ENCODE measurements around the gene MORC1.
A peak's percentile ranks its signal among the peaks of the same experiment; 100 is the strongest.

The MORC1 gene

GRCh38 chr3:109098079-109098644 is 19.8 kb downstream of the MORC1 start:
- Histone ChIP-seq H3K4me3 (ENCODE audit: insufficient read depth in 1 of 2, low read depth in 1 of 2, low read length in 2 of 2) (no peak overlapping the region), H4K91ac (ENCODE audit: low read length) (no peak overlapping the region), H2BK12ac (ENCODE audit: low read length in 2 of 2) (no peak overlapping the region), H2BK120ac (ENCODE audit: low read depth, low read length) (no peak overlapping the region), H3K27me3 (ENCODE audit: control insufficient read depth in 1 of 2, insufficient read depth in 1 of 2, low read length in 2 of 2) (no peaks in the 10 kb centered on the region), H3K36me3 (ENCODE audit: control insufficient read depth in 1 of 2, insufficient read depth in 2 of 2, low read depth in 1 of 2, low read length in 2 of 2) (no peaks in the 10 kb centered on the region), H3K9ac (ENCODE audit: low read length) (no peak overlapping the region), H3K23ac (ENCODE audit: low read length in 2 of 2) (no peak overlapping the region), H3K18ac (ENCODE audit: low read depth in 1 of 2, low read length in 2 of 2) (no peak overlapping the region), H3K4me1 (ENCODE audit: control insufficient read depth, insufficient read depth, low read depth, low read length) (no peaks in the 10 kb centered on the region), H2BK15ac (ENCODE audit: low read depth, poor library complexity, severe bottlenecking) (no peak overlapping the region), H2AK5ac (ENCODE audit: low read length, severe bottlenecking) (no peak overlapping the region), H3K27ac (ENCODE audit: low read length, poor library complexity, severe bottlenecking) (no peak overlapping the region), H2BK5ac (ENCODE audit: low read depth, low read length, poor library complexity, severe bottlenecking) (no peak overlapping the region), H3K9me3 (ENCODE audit: control insufficient read depth, low read length) (no peaks in the 10 kb centered on the region), H4K8ac (ENCODE audit: low read length) (no peak overlapping the region), H3K79me1 (replicated peaks; ENCODE audit: low read length, poor library complexity, severe bottlenecking) (no peaks in the 10 kb centered on the region), H2AFZ (ENCODE audit: low read depth, low read length) (no peak overlapping the region), H3K14ac (ENCODE audit: low read length in 2 of 2) (no peak overlapping the region), H3K4me2 (ENCODE audit: low read length, poor library complexity, severe bottlenecking) (no peak overlapping the region), H3K4ac (ENCODE audit: low read depth in 1 of 2, low read length in 2 of 2) (no peak overlapping the region)
- WGBS, result 77% methylated on average over 5 of the region's 5 CpGs
- DNase-seq, result no peak

- Histone ChIP-seq H2BK5ac (ENCODE audit: low read depth, low read length, poor library complexity, severe bottlenecking) (no peak overlapping the region), H3K4ac (ENCODE audit: low read depth in 1 of 2, low read length in 2 of 2) (no peak overlapping the region), H3K27me3 (ENCODE audit: control insufficient read depth in 1 of 2, insufficient read depth in 1 of 2, low read length in 2 of 2) (no peaks in the 10 kb centered on the region), H3K4me3 (ENCODE audit: insufficient read depth in 1 of 2, low read depth in 1 of 2, low read length in 2 of 2) (no peak overlapping the region), H3K4me1 (ENCODE audit: control insufficient read depth, insufficient read depth, low read depth, low read length) (no peaks in the 10 kb centered on the region), H2BK15ac (ENCODE audit: low read depth, poor library complexity, severe bottlenecking) (no peak overlapping the region), H2BK12ac (ENCODE audit: low read length in 2 of 2) (no peak overlapping the region), H2BK120ac (ENCODE audit: low read depth, low read length) (no peak overlapping the region), H3K36me3 (ENCODE audit: control insufficient read depth in 1 of 2, insufficient read depth in 2 of 2, low read depth in 1 of 2, low read length in 2 of 2) (no peaks in the 10 kb centered on the region), H3K9ac (ENCODE audit: low read length) (no peak overlapping the region), H4K91ac (ENCODE audit: low read length) (no peak overlapping the region), H3K23ac (ENCODE audit: low read length in 2 of 2) (no peak overlapping the region), H3K79me1 (replicated peaks; ENCODE audit: low read length, poor library complexity, severe bottlenecking) (no peaks in the 10 kb centered on the region), H2AK5ac (ENCODE audit: low read length, severe bottlenecking) (no peak overlapping the region), H3K27ac (ENCODE audit: low read length, poor library complexity, severe bottlenecking) (no peak overlapping the region), H3K9me3 (ENCODE audit: control insufficient read depth, low read length) (no peaks in the 10 kb centered on the region), H2AFZ (ENCODE audit: low read depth, low read length) (no peak overlapping the region), H4K8ac (ENCODE audit: low read length) (no peak overlapping the region), H3K4me2 (ENCODE audit: low read length, poor library complexity, severe bottlenecking) (no peak overlapping the region), H3K14ac (ENCODE audit: low read length in 2 of 2) (no peak overlapping the region), H3K18ac (ENCODE audit: low read depth in 1 of 2, low read length in 2 of 2) (no peak overlapping the region)
- no peak for DNase-seq
- WGBS, result 60% methylated on average over 1 of the region's 1 CpG
Measured at GRCh38 chr3:109095166-109095565, 22.8 kb downstream of the MORC1 start.

DNA sequence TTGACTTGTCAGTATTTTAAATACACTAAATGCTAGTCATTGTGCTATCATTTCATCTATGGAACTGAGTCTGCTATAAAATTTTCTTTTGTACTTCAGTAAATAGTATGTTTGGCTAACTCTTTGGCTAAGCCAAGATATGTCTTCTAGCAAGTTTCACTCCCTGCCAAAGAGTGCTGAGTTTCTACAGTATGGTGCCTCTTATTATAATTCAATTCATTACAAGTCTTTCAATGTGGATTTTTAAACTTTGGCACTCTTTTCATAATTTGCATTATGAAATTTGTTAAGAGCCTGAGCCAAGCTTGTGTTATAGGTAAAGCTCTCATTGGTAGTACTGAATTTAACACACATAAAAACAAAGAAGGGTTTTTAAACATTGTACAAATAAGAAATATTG is 24.4 kb downstream of the MORC1 start:
- Histone ChIP-seq H3K4me3 (ENCODE audit: insufficient read depth in 1 of 2, low read depth in 1 of 2, low read length in 2 of 2) (no peak overlapping the region), H3K4ac (ENCODE audit: low read depth in 1 of 2, low read length in 2 of 2) (no peak overlapping the region), H3K9me3 (ENCODE audit: control insufficient read depth, low read length) (no peaks in the 10 kb centered on the region), H2BK12ac (ENCODE audit: low read length in 2 of 2) (no peak overlapping the region), H3K23ac (ENCODE audit: low read length in 2 of 2) (no peak overlapping the region), H4K8ac (ENCODE audit: low read length) (no peak overlapping the region), H3K36me3 (ENCODE audit: control insufficient read depth in 1 of 2, insufficient read depth in 2 of 2, low read depth in 1 of 2, low read length in 2 of 2) (no peaks in the 10 kb centered on the region), H2BK120ac (ENCODE audit: low read depth, low read length) (no peak overlapping the region), H4K91ac (ENCODE audit: low read length) (no peak overlapping the region), H3K4me2 (ENCODE audit: low read length, poor library complexity, severe bottlenecking) (no peak overlapping the region), H2AK5ac (ENCODE audit: low read length, severe bottlenecking) (no peak overlapping the region), H3K18ac (ENCODE audit: low read depth in 1 of 2, low read length in 2 of 2) (no peak overlapping the region), H3K4me1 (ENCODE audit: control insufficient read depth, insufficient read depth, low read depth, low read length) (no peaks in the 10 kb centered on the region), H3K79me1 (replicated peaks; ENCODE audit: low read length, poor library complexity, severe bottlenecking) (no peaks in the 10 kb centered on the region), H3K27me3 (ENCODE audit: control insufficient read depth in 1 of 2, insufficient read depth in 1 of 2, low read length in 2 of 2) (no peaks in the 10 kb centered on the region), H2BK5ac (ENCODE audit: low read depth, low read length, poor library complexity, severe bottlenecking) (no peak overlapping the region), H3K9ac (ENCODE audit: low read length) (no peak overlapping the region), H3K27ac (ENCODE audit: low read length, poor library complexity, severe bottlenecking) (no peak overlapping the region), H2AFZ (ENCODE audit: low read depth, low read length) (no peak overlapping the region), H3K14ac (ENCODE audit: low read length in 2 of 2) (no peak overlapping the region), H2BK15ac (ENCODE audit: low read depth, poor library complexity, severe bottlenecking) (no peak overlapping the region)
- DNase-seq, result no peak

- no peaks in the 10 kb centered on the region for H3K79me1 ChIP-seq (replicated peaks; ENCODE audit: low read length, poor library complexity, severe bottlenecking)
- no peak overlapping the region for H3K4ac ChIP-seq (ENCODE audit: low read depth in 1 of 2, low read length in 2 of 2)
- no peak overlapping the region for H4K8ac ChIP-seq (ENCODE audit: low read length)
- no peaks in the 10 kb centered on the region for H3K9me3 ChIP-seq (ENCODE audit: control insufficient read depth, low read length)
- no peak overlapping the region for H2AK5ac ChIP-seq (ENCODE audit: low read length, severe bottlenecking)
- H4K91ac ChIP-seq (ENCODE audit: low read length), result no peak overlapping the region
- no peak overlapping the region for H2BK12ac ChIP-seq (ENCODE audit: low read length in 2 of 2)
- H3K27ac ChIP-seq (ENCODE audit: low read length, poor library complexity, severe bottlenecking), result no peak overlapping the region
- H2BK15ac ChIP-seq (ENCODE audit: low read depth, poor library complexity, severe bottlenecking), result no peak overlapping the region
- H3K23ac ChIP-seq (ENCODE audit: low read length in 2 of 2), result no peak overlapping the region
- H3K27me3 ChIP-seq (ENCODE audit: control insufficient read depth in 1 of 2, insufficient read depth in 1 of 2, low read length in 2 of 2), result no peaks in the 10 kb centered on the region
- H3K4me1 ChIP-seq (ENCODE audit: control insufficient read depth, insufficient read depth, low read depth, low read length), result no peaks in the 10 kb centered on the region
- no peak overlapping the region for H2AFZ ChIP-seq (ENCODE audit: low read depth, low read length)
- no peaks in the 10 kb centered on the region for H3K36me3 ChIP-seq (ENCODE audit: control insufficient read depth in 1 of 2, insufficient read depth in 2 of 2, low read depth in 1 of 2, low read length in 2 of 2)
- 70% methylated on average over 1 of the region's 2 CpGs for WGBS
- no peak overlapping the region for H3K9ac ChIP-seq (ENCODE audit: low read length)
- H3K4me3 ChIP-seq (ENCODE audit: insufficient read depth in 1 of 2, low read depth in 1 of 2, low read length in 2 of 2), result no peak overlapping the region
- H3K18ac ChIP-seq (ENCODE audit: low read depth in 1 of 2, low read length in 2 of 2), result no peak overlapping the region
- DNase-seq, result peak; percentile 5
- H2BK5ac ChIP-seq (ENCODE audit: low read depth, low read length, poor library complexity, severe bottlenecking), result no peak overlapping the region
- H2BK120ac ChIP-seq (ENCODE audit: low read depth, low read length), result no peak overlapping the region
- H3K14ac ChIP-seq (ENCODE audit: low read length in 2 of 2), result no peak overlapping the region
- H3K4me2 ChIP-seq (ENCODE audit: low read length, poor library complexity, severe bottlenecking), result no peak overlapping the region
Measured at GRCh38 chr3:109091846-109092245, 26.1 kb downstream of the MORC1 start.
